Common myeloid progenitor, CD34-positive (primary cell): Measurements from ENCODE around the gene CNNM1.

ENCODE experiments used
- CTCF ChIA-PET: fragments of 350-600 bp; sonication (Branson Sonifier 250); formaldehyde crosslinking; loops from one replicate; lab custom pipeline; 2021; ENCODE audit warnings: antibody characterized with exemption; lab: Charles Lee
- POLR2A ChIA-PET: fragments of 350-600 bp; sonication (Branson Sonifier 250); formaldehyde crosslinking; loops from one replicate; lab custom pipeline; 2021; ENCODE audit warnings: antibody characterized with exemption; lab: Charles Lee
- DNase-seq, 3 donors: peaks; one replicate each; pipeline versions ENCODE4 v3.0.0 to v3.0.0-alpha.2; 2013
- H3K27ac ChIP-seq, 2 experiments: 1 replicate in 1 of 2; 2 replicates in 1 of 2; pipeline ENCODE4 v1.7.0; 2013; ENCODE audit warnings: inconsistent platforms in 2 of 2, low read length in 2 of 2, mild to moderate bottlenecking in 2 of 2, low read depth in 1 of 2, moderate library complexity in 1 of 2; ENCODE audit not compliant: severe bottlenecking in 2 of 2, insufficient read depth in 1 of 2, poor library complexity in 1 of 2
- H3K27me3 ChIP-seq, 5 experiments: replicated peaks in 2 of 5; 1 replicate in 3 of 5; 2 replicates in 2 of 5; pipeline versions ENCODE4 v1.6.1 to v1.7.0; 2013; ENCODE audit warnings: low read length in 4 of 5, mild to moderate bottlenecking in 2 of 5, moderate library complexity in 2 of 5, inconsistent platforms in 1 of 5; ENCODE audit not compliant: insufficient read depth in 5 of 5, control insufficient read depth in 4 of 5
- H3K36me3 ChIP-seq, 4 experiments: 1 replicate in 2 of 4; 2 replicates in 2 of 4; pipeline versions ENCODE4 v1.6.1 to v1.7.0; 2013; ENCODE audit warnings: low read length in 3 of 4, control low read depth in 1 of 4, mild to moderate bottlenecking in 1 of 4; ENCODE audit not compliant: control insufficient read depth in 4 of 4, insufficient read depth in 4 of 4
- H3K4me1 ChIP-seq, 4 experiments: 1 replicate in 3 of 4; 2 replicates in 1 of 4; pipeline versions ENCODE4 v1.6.1 to v1.7.1; 2013; ENCODE audit warnings: low read length in 3 of 4, mild to moderate bottlenecking in 3 of 4, control low read depth in 1 of 4, inconsistent platforms in 1 of 4, moderate library complexity in 1 of 4; ENCODE audit not compliant: control insufficient read depth in 4 of 4, insufficient read depth in 4 of 4; ENCODE audit errors: control extremely low read depth in 1 of 4
- H3K4me3 ChIP-seq, 7 experiments: 1 replicate in 4 of 7; 2 replicates in 3 of 7; pipeline versions ENCODE4 v1.5.1 to v1.7.0; 2013; ENCODE audit warnings: mild to moderate bottlenecking in 7 of 7, low read length in 6 of 7, moderate library complexity in 6 of 7, inconsistent platforms in 2 of 7, low read depth in 2 of 7, control low read depth in 1 of 7; ENCODE audit not compliant: insufficient read depth in 4 of 7, control insufficient read depth in 1 of 7; ENCODE audit errors: extremely low read depth in 1 of 7
- H3K9me3 ChIP-seq, 5 experiments: 1 replicate in 4 of 5; 2 replicates in 1 of 5; pipeline versions ENCODE4 v1.6.1 to v1.7.1; 2013; ENCODE audit warnings: low read length in 4 of 5, mild to moderate bottlenecking in 2 of 5, inconsistent platforms in 1 of 5, low read depth in 1 of 5, moderate library complexity in 1 of 5; ENCODE audit not compliant: control insufficient read depth in 4 of 5, insufficient read depth in 2 of 5; ENCODE audit errors: control extremely low read depth in 1 of 5
- WGBS: methylation state at CpG from one replicate; pipeline ENCODE4 v1.1.5; 2013; ENCODE audit not compliant: insufficient coverage; 5-methylcytosine and 5-hydroxymethylcytosine counted together

CNNM1 gene

DNA sequence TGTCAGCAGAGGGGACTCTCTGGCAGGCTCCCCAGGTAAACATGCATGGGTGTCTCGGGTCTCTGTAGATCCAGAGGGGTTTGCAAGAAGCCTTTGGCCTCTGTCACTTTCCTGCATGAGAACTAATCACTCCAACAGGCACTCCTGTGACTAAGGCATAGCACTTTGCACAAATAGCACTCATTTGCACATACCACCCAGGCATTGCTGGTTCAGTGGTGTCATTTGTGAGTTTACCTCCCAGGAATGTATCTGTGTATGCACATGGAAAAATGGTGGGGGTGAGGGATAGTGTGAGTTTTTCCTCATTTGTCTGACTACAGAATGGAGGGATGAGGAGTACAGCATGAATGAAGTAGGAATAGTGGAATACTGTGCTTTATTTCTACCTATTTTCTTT is 39.5 kb downstream of the CNNM1 start:
- H3K4me1 ChIP-seq: peaks cover 0 to 4% (median 0%) of the 10 kb centered on the region in 4 experiments
- CTCF ChIA-PET: no interaction called here
- H3K27me3 ChIP-seq: no peaks in the 10 kb centered on the region
- POLR2A ChIA-PET: interaction anchor here (0.6 kb wide), 1 partner anchor 13 kb away, joined by 3 read pairs; no protein-coding TSS in a partner anchor
- WGBS: 89% methylated on average over 1 of the region's 1 CpG
- no peaks in the 10 kb centered on the region for H3K36me3 ChIP-seq
- no peaks in the 10 kb centered on the region for H3K9me3 ChIP-seq
- no peak for DNase-seq
- no peak overlapping the region for H3K27ac ChIP-seq
- H3K4me3 ChIP-seq: no peak overlapping the region

DNA sequence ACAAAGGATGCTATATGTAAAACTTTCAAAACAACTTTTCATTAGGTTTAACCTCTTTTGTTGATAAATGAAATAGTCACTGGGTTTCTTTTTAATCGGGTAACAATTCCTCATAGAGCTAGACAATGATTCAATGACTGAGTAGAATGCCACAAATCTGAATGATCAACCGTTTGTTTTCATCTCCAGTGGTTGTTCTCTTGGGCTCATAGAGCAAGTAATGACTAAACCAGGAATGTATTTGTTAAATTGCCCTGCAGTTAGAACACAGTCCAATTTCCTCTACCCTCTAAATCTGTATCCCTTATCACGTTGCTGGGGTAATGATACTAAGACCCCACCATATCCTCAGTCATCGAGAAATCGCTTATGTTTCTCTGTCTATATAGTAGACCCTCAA is 40.0 kb downstream of the CNNM1 start:
- Histone ChIP-seq H3K4me3 (no peak overlapping the region), H3K36me3 (no peaks in the 10 kb centered on the region), H3K27me3 (no peaks in the 10 kb centered on the region), H3K4me1 (peaks cover 0 to 4% (median 0%) of the 10 kb centered on the region in 4 experiments), H3K27ac (no peak overlapping the region), H3K9me3 (no peaks in the 10 kb centered on the region)
- 94% methylated on average over 5 of the region's 5 CpGs for WGBS
- no peak for DNase-seq
- POLR2A ChIA-PET: no interaction called here
- CTCF ChIA-PET: no interaction called here

DNA sequence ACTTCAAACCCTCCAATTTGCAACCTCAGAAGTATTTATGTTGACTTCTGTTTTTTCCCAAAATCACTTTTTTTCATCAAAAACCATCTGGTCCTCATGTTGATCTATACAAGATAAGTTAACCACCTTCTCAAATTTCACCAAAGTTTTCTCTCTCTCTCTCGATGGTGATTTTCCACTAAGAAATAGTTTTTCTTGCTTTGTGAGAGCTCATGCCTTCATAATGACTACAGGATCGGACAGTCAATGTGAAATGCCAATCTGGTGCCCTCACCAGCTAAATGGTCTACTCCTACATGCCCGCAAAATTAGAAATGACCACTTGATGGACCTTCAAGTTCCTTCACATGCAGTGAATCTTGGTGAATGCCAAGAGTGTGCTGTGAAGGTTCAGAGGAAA is 40.4 kb downstream of the CNNM1 start:
- no peaks in the 10 kb centered on the region for H3K27me3 ChIP-seq
- H3K27ac ChIP-seq: no peak overlapping the region
- H3K36me3 ChIP-seq: no peaks in the 10 kb centered on the region
- WGBS: no CpG with 5 or more reads among the region's 3 CpGs
- H3K4me3 ChIP-seq: no peak overlapping the region
- DNase-seq: no peak
- CTCF ChIA-PET: no interaction called here
- H3K9me3 ChIP-seq: no peaks in the 10 kb centered on the region
- peaks cover 0 to 4% (median under 1%) of the 10 kb centered on the region in 4 experiments for H3K4me1 ChIP-seq
- POLR2A ChIA-PET: no interaction called here

DNA sequence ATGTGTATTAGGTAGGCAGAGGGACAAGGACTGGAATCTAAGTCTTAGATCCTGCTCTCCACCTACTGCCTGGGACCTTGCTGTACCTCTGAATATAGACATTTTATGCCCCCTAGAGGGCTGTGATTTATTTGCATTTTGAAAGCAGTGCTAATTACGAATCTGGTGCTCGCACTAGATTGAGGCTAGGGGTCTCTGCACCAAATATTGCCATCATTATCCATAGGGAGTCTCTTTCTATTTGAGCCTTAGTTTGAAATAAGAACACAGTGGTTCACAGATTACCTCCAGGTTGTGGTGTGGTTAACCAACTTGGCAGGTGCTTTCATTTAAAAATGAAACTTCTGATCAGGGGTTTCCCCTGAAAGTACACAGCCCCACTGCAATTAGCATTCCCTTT is 41.8 kb downstream of the CNNM1 start:
- ChIA-PET POLR2A (no interaction called here), CTCF (interaction anchor here (1.3 kb wide), 1 partner anchor 20 kb away, joined by 3 read pairs; no protein-coding TSS in a partner anchor)
- peak; percentile 26 to 46 (median 45) for DNase-seq

DNA sequence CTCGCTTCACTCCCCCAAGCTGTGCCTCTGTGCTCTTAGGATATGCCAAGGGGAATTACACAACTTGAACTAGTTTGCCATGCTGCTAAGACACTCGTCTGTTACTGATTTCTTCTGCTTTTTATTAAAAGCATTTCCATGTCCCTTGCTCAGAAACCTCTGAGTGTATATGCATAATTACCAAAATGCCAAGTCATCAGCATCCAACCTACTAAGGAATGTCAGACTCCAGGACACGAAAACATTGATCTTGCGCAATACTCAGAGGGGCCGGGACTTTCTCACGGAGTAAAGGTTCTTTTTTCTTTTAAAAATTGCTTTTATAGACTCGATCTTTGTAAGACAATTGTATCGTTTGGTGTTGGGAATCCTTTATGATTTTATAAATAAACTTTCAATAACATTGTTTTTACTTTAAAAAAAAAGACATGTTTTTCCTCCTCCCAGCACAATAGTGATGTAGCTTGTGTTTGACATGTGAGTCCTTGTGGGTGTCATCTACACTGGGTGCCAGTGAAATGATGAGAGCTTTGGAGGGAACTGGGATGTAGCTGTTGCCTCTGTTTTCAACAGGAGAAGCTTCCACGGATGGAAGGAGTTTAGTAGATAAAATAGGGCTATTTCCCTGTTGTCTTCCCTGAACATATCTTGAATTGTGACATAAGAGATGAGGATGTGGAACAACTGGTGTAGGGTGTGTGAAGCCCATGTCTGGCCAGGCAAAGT is 43.6 kb downstream of the CNNM1 start:
- 71% methylated on average over 5 of the region's 9 CpGs for whole genome bisulfite sequencing
- CTCF ChIA-PET: interaction anchor here (1.1 to 1.3 kb wide), 2 partner anchors 15 to 19 kb away, joined by 3 to 4 read pairs; no protein-coding TSS in a partner anchor

More for the DNA sequence above, 41.8 kb downstream of the CNNM1 start:
- WGBS: no CpG with 5 or more reads among the region's 2 CpGs
- H3K36me3 ChIP-seq: no peaks in the 10 kb centered on the region
- no peaks in the 10 kb centered on the region for H3K9me3 ChIP-seq
- H3K4me3 ChIP-seq: no peak overlapping the region
- H3K27me3 ChIP-seq: no peaks in the 10 kb centered on the region
- H3K4me1 ChIP-seq: peaks cover 0 to 4% (median 4%) of the 10 kb centered on the region in 4 experiments
- H3K27ac ChIP-seq: no peak overlapping the region

DNA sequence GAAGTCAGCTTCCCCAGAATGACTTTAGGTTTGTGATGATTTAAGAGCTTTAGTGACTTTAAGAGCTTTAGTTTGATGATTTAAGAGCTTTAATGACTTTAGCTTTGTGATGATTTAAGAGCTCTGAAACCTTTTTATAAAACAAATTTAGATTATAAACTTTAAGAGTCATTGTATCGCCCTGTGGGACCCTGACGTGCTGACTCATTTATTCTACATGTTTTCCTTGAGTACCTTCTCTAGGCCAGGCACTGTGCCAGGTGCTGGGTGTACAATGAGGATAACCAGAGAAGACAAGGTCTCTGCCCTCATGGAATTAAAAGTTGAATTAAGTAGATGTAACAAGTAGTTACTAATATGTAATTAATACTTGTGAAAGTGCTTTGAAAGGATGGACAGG is 45.4 kb downstream of the CNNM1 start:
- Histone ChIP-seq H3K4me3 (no peak overlapping the region), H3K4me1 (peaks cover 0 to 4% (median 4%) of the 10 kb centered on the region in 4 experiments), H3K9me3 (no peaks in the 10 kb centered on the region), H3K36me3 (peaks cover 0 to 2% (median 0%) of the 10 kb centered on the region in 4 experiments), H3K27ac (no peak overlapping the region), H3K27me3 (no peaks in the 10 kb centered on the region)
- ChIA-PET CTCF (interaction anchor here (0.6 to 1.1 kb wide), 2 partner anchors 108 to 174 kb away, joined by 3 read pairs; no protein-coding TSS in a partner anchor), POLR2A (no interaction called here)
- DNase-seq: peak in 2 of 3 donors; percentile 34 to 36
- no CpG with 5 or more reads among the region's 2 CpGs for WGBS

More for the DNA sequence above, 43.6 kb downstream of the CNNM1 start:
- Histone ChIP-seq H3K4me3 (no peak overlapping the region), H3K9me3 (no peaks in the 10 kb centered on the region), H3K27me3 (no peaks in the 10 kb centered on the region), H3K36me3 (no peaks in the 10 kb centered on the region), H3K27ac (no peak overlapping the region), H3K4me1 (peaks cover 0 to 4% (median 4%) of the 10 kb centered on the region in 4 experiments)
- peak in 2 of 3 donors; percentile 9 to 29 for DNase-seq
- POLR2A ChIA-PET: no interaction called here

DNA sequence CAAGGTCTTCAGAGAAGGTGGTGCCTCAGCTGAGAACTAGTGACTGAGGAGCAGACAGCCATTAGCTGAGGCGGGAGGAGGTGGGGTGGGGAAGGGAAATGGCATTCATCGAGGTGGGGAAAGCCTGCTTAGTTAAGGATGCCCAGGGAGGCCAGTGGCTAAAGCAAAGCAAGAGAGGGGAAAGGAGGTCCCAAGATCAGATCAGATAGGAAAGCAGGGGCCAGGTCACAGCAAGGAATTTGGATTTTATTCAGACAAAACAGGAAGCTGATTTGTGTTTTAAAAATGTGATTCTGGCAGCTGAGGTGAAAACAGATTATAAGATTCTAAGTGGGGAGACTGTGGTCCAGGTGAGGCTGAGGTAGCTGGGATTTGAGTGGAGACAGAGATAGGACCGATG is 45.8 kb downstream of the CNNM1 start:
- Histone ChIP-seq H3K36me3 (peaks cover 0 to 2% (median 0%) of the 10 kb centered on the region in 4 experiments), H3K27ac (no peak overlapping the region), H3K4me1 (peaks cover 0 to 4% (median 4%) of the 10 kb centered on the region in 4 experiments), H3K9me3 (no peaks in the 10 kb centered on the region), H3K4me3 (no peak overlapping the region), H3K27me3 (no peaks in the 10 kb centered on the region)
- CTCF ChIA-PET: interaction anchor here (0.6 to 1.1 kb wide), 2 partner anchors 107 to 174 kb away, joined by 3 read pairs; no protein-coding TSS in a partner anchor
- POLR2A ChIA-PET: no interaction called here
- DNase-seq: no peak
- WGBS: 44% methylated on average over 3 of the region's 3 CpGs
